HepG2 (cell line): ENCODE measurements around the gene SYMPK. TPM values are rescaled to one million over a fixed set of nuclear protein-coding genes. Genes with fewer than 3 reads are reported as not detected.

Experiments used
- ARID4A ChIP-seq: sonication (generic); formaldehyde crosslinking; IDR thresholded peaks from 2 replicates; pipeline ENCODE4 v1.5.0; 2020; ENCODE audit warnings: mild to moderate bottlenecking, missing genetic modification reagents, borderline replicate concordance
- CHCHD3 ChIP-seq: sonication (generic); formaldehyde crosslinking; IDR thresholded peaks from 2 replicates; pipeline ENCODE4 v1.8.0; 2022; ENCODE audit warnings: mild to moderate bottlenecking, missing genetic modification reagents, moderate library complexity
- CSRNP1 ChIP-seq: sonication (generic); formaldehyde crosslinking; IDR thresholded peaks from 2 replicates; pipeline ENCODE4 v1.8.1; 2023; ENCODE audit warnings: mild to moderate bottlenecking, missing genetic modification reagents
- GABPA ChIP-seq, 2 experiments: IDR thresholded peaks; 2 replicates each; pipeline ENCODE4 v1.6.1; 2011 to 2016; ENCODE audit warnings: low read depth in 2 of 2, low read length in 1 of 2, missing biosample characterization in 1 of 2, missing genetic modification characterization in 1 of 2
- MEIS2 ChIP-seq: sonication (generic); formaldehyde crosslinking; IDR thresholded peaks from 2 replicates; pipeline ENCODE4 v1.9.0; 2021; ENCODE audit warnings: mild to moderate bottlenecking, missing genetic modification reagents
- NFE2L2 ChIP-seq: fragments of 150-350 bp; IDR thresholded peaks from 2 replicates; pipeline ENCODE4 v1.6.1; 2014; ENCODE audit warnings: low read length
- PRDM15 ChIP-seq: sonication (generic); formaldehyde crosslinking; IDR thresholded peaks from 2 replicates; pipeline ENCODE4 v1.4.0; 2020; ENCODE audit warnings: missing genetic modification reagents
- TGIF2 ChIP-seq: IDR thresholded peaks from 2 replicates; pipeline ENCODE4 v1.6.1; 2016; ENCODE audit warnings: control low read depth, missing compliant biosample characterization
- ZFP91 ChIP-seq: sonication (generic); formaldehyde crosslinking; IDR thresholded peaks from 2 replicates; pipeline ENCODE4 v1.9.0; 2022; ENCODE audit warnings: missing genetic modification reagents, mild to moderate bottlenecking, borderline replicate concordance
- ZNF569 ChIP-seq: sonication (generic); formaldehyde crosslinking; IDR thresholded peaks from 2 replicates; pipeline ENCODE4 v1.5.0; 2020; ENCODE audit warnings: mild to moderate bottlenecking, missing genetic modification reagents, moderate library complexity, borderline replicate concordance
- ZNF577 ChIP-seq: sonication (generic); formaldehyde crosslinking; IDR thresholded peaks from 2 replicates; pipeline ENCODE4 v1.4.0; 2020; ENCODE audit warnings: mild to moderate bottlenecking, low read depth, missing genetic modification reagents, borderline replicate concordance
- ZNF713 ChIP-seq: sonication (generic); formaldehyde crosslinking; IDR thresholded peaks from 2 replicates; pipeline ENCODE4 v1.4.0; 2020; ENCODE audit warnings: mild to moderate bottlenecking, missing genetic modification reagents
- polyA plus RNA-seq, 8 experiments: library from polyadenylated mRNA; depleted of rRNA in 3 of 8; stranded (reverse) in 7 of 8; unstranded in 1 of 8; fragments of >200 nt; fragmentation: Illumina TruSeq in 4 of 8; extraction: Trizol in 4 of 8; gene quantifications; 2 replicates each; pipeline versions ENCODE4 v1.2.1 to v1.2.3, GENCODE V29; 2011 to 2016; ENCODE audit warnings: low read depth in 4 of 8, missing spikeins in 1 of 8, mixed read lengths in 1 of 8; ENCODE audit not compliant: insufficient read depth in 1 of 8
- total RNA-seq, 5 experiments: library from RNA; depleted of rRNA; stranded (reverse); fragments of >200 nt; fragmentation: Illumina TruSeq; extraction: Trizol; gene quantifications; 2 replicates each; pipeline ENCODE4 v1.2.3, GENCODE V29; 2016; ENCODE audit warnings: low read depth in 1 of 5

SYMPK gene
- total and polyA plus RNA-seq, 2 of the 13 experiments (the other 11 are each of a cell fraction or from before 2014, with no cell fraction given) = 21.9 to 55.7 TPM

GRCh38 chr19:45865269-45865948 is 2.5 kb upstream of the SYMPK start (continued):
- TF ChIP-seq ARID4A (CRISPR knock-in tag) (no peak), ZNF713 (0 out of 2 replicates have a peak, but pooled peaks have one; percentile 7), MEIS2 (CRISPR knock-in tag) (no peak), NFE2L2 (no peak), CHCHD3 (CRISPR knock-in tag) (no peak), GABPA (IDR thresholded peaks at IDR 0.05; ENCODE audit: low read depth, low read length) (no peak), GABPA (CRISPR knock-in tag; IDR thresholded peaks at IDR 0.05; ENCODE audit: low read depth) (no peak), PRDM15 (CRISPR knock-in tag) (no peak), TGIF2 (CRISPR knock-in tag) (no peak), ZFP91 (0 out of 2 replicates have a peak, but pooled peaks have one; percentile 3), CSRNP1 (CRISPR knock-in tag) (no peak), ZNF569 (CRISPR knock-in tag) (no peak), ZNF577 (CRISPR knock-in tag) (no peak)
